Left forelimb (tissue), 1 donor: ENCODE measurements around the gene BMPR1A.
"Not testable (repeated sequence)": the region's sequence is repeated elsewhere in the genome, so short reads cannot be mapped to it uniquely, and the experiment has no call there.

ENCODE experiments used
- DNase-seq: peaks from one replicate; pipeline ENCODE4 v3.0.0-alpha.2; 2018; ENCODE audit warnings: low spot score

The BMPR1A gene

DNA sequence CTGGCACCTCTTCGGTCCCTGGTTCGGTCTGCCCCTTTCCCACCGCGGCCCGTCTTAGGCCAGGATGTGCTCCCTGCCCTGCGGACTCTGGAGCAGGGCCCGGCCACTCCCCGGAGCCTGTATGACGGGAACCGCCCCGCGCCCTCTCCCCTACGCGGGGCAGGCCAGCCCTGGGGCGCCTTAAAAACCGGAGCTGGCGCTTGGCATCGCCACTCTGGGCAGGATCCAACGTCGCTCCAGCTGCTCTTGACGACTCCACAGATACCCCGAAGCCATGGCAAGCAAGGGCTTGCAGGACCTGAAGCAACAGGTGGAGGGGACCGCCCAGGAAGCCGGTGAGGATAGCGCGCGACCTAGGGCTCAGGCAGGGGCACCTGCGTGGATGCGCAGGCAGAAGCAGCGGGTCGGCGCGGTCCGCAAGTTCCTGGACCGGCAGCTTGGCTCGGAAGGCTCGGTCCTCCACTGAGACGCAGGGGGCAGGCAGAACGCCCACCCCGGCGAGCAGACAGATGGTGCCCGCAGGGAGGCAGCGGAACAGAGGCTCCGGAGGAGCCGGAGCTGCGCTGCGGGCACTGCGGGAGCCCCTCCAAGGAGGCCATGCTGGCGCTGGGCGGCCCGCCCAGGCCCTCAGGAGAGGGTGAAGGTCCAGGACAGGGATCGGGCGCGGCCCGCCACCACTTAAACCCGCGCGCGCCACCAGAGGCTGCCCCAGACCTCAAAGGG is 212.0 kb downstream of the BMPR1A start, which contains the start of gene ADIRF:
ADIRF (plus strand) TSS at position 212 of the 723 bp plus-strand sequence; CDS start at position 275, 63 bp downstream.
- DNase-seq = no peak

DNA sequence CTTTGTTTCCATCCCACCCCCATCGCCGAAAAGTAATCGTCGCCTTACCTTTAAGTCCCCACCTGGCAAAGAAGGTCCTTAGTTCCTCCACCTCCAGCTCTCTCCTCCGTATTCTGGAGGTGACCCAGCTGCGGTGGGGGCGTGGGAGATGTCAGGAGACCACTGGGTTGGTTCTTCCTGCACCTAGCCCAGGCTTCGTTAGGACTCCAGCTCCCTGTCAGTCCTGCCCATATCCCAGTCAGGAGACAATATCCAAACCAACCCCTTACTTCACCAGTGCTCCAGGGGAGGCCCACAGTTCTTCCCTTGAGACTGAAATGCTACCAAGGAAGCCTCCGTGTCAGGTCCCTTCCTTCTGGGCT is 212.6 kb downstream of the BMPR1A start:
- no peak for DNase-seq

DNA sequence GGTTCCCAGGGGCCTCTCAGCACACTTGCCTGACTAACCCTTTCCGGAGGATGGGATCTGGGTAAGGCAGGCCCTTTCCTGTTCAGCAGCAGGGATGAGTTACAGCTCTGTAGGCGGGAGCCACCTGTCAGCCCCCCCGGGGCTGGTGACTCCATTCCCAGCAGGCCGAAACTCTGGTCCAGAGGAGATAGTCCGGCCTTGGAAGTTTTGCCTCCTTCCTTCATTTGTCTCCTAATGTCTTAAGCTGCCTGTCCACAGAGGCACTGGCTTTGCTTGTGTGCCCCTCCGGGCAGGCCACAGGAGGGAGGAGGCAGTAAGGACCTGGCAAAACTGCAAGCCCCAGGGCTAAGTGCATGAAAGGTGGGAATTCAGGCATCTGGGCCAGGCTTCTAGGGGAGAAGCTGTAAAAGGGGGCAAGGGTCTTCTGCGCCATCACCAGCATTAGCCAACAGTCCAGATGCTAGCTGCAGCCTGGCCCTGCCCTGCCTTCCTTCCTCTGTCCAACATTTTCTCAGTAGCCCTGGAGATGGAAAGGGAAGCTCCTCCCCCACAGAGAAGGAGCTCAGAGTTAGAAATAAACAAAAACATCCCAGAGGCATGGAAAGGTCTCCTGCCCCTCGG is 213.1 kb downstream of the BMPR1A start:
- no peak for DNase-seq

DNA sequence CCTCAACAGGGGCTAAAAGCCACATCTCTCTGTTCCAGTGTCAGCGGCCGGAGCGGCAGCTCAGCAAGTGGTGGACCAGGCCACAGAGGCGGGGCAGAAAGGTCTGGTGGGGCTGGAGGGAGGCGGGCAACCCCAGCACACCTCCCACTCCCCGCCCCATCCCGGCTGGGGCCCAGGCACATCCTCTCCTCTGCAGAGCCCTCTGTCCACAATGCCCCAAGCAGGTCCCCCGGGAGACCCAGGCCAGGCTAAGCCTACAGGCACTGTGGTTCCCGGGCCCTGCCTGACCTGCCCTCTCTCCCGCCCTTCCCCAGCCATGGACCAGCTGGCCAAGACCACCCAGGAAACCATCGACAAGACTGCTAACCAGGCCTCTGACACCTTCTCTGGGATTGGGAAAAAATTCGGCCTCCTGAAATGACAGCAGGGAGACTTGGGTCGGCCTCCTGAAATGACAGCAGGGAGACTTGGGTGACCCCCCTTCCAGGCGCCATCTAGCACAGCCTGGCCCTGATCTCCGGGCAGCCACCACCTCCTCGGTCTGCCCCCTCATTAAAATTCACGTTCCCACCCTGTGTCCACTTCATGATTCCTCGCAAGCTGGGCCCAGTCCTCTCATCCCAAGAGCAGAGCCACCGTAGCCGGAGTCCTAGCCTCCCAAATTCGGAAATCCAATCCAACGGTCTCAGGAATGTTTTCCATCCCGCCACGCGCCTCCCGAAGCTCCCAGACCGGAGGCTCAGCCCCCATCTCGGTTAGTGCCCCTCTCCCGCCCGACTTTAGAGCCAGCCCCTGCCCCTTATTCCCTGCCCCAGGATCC is 214.0 kb downstream of the BMPR1A start:
- no peak for DNase-seq

DNA sequence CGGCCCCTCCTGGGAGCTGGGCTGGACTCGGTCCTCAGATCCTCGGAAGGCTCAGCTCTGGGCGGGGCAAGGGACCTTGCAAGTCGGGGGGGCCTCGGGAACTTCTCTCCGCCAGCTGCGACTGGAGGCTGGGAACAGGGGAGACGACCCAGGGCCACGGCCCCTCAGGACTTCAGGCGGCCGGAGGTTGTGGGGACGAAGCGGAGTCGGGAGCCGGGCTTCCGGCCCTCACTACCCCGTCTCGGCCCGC is 214.5 kb downstream of the BMPR1A start:
- peak; percentile 83 for DNase-seq

DNA sequence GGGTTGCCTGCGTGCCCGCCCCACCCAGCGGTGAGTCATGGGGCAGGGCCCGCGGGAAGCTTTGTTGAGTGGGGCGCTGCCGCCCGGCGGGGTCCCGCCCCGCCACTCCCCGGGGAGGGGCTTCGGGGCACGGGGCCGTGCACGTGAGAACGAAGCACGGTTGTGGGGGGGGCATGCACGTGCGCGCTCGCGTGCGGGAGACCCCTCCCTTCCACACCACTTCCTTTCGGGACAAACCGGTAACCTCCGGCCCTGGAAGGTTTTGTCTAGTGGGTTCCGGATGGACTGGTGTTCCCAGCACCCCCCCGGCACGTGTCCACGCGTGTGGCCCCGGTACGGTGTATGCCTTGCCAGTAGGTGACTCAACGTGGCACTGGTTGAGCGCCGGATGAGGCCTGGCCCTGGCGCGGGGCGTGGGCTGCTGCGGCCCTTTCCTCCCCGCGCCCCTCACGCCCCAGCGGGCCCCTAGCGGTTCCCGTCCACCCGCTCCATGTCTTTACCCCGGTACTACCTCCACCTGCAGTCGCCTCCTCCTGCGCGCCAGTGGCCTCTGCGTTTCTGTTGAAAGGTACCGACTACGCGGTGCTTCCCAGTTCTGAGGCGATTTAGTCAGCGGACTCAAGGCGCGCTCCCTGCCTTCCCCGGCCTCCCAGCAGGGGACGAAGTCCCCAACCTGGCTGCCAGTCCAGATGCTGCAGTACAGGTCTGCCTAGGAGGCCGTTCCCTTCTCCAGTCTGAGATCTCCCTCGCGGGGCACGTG is 215.0 kb downstream of the BMPR1A start:
- peak; percentile 89 for DNase-seq

DNA sequence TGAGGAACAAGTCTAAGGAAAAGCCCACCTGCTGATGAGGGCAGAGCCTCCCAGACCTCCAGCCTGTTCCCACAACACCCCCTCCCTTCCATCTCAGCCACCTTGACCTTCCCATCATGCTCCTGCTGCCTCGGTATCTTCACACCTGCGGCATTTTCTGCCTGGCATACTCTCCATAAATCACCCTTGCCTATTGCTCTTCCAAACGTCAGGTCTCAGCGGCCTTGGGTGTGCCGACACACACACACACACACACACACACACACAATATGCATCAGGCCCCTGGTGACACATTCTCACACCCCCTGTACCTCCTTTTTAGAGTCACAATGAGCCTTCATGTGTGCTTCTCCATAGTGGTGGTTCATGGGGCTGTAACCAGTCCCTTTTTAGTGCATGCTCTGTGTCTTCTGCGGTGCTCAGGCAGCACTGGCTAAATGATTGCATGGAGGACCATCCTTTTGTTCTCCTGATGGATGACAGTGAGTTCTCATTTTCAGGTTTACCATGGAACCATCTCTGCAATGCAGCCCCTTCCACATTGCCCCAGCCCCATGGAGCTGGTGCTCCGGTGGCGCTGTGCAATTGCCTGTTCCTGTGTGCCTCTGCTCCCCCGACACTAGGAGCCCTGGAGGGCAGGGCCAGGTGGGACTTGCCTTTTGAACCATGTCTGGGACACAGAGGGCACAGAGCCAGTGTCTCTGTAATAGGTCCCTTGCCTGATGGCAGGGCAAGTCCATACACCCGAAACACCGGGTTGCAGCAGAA is 216.4 kb downstream of the BMPR1A start:
- no peak for DNase-seq

DNA sequence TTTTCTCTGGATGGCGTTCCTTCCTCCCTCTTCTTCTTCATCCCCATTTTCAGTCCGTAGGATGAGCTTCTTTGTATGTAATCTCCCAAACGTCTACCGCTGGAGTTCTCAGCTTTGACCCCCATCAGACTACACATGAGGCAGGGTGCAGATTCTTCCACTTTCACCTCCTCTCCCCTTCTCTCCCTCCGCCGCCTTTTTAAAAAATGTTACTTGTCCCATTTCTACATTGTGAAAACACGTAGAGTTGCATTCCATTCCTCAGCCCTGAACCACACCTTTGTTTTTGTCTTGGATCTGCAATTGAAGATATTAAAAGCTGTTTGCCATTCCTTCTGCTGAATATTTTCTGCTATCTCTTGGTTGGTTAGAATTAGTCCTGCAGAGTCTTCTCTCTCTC is 218.1 kb downstream of the BMPR1A start:
- no peak for DNase-seq

DNA sequence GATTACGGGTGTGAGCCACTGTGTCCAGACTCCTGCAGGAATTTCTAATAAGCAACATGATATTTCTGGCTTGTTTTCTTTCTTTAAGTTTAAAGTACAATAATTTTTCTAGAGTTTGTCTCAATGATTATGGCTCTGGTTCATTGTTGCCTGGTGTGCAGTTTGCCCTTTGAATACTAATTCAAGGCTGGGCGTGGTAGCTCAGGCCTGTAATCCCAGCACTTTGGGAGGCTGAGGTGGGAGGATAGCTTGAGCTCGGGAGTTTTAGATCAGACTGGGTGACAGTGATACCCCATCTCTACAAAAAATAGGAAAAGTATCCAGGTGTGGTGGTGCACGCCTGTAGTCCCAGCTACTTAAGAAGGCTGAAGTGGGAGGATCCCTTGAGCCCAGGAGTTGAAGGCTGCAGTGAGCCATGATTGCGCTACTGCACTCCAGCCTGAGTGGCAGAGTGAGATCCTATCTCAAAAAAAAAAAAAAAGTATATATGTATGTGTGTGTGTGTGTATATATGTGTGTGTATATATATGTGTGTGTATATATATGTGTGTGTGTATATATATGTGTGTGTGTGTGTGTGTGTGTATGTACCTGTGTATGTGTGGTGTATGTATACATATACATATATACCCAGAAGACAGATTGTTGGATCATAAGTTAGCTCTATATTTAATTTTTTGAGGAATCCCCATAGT is 220.1 kb downstream of the BMPR1A start:
- no peak for DNase-seq

DNA sequence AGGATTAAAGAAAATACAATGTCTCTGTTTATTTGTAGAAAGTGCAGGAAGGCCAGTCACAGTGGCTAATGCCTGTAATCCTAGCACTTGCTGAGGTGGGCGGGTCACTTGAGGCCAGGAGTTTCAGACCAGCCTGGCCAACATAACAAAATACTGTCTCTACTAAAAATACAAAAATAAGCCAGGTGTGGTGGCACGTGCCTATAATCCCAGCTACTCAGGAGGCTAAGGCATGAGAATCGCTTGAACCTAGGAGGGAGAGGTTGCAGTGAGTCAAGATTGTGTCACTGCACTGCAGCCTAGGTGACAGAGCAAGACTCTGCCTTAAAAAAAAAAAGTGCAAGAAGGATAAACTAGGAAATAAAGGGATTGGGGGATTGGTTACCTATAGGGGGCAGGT is 222.0 kb downstream of the BMPR1A start:
- DNase-seq = not testable (repeated sequence)

DNA sequence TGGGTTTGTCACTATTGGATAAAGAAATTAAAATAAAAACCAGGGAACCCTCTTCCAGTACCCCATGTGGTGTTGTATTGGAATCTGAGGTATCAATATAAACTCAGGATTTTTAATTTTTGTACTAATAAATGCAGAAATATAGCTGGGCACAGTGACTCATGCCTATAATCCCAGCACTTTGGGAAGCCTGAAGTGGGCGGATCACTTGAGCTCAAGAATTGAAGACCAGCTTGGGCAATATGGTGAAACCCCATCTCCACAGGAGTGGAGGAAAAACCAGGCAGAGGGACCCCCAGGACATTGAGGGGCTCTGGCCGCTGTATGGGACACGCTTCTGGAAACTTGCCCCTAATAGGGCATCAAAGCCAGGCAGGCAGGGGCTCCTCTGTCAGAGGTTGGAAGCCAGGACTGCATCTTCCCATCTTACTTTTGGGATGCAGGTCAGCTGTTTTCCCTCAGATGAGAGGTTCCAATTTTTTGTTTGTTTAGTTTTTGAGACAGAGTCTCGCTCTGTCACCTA is 222.9 kb downstream of the BMPR1A start:
- no peak for DNase-seq

DNA sequence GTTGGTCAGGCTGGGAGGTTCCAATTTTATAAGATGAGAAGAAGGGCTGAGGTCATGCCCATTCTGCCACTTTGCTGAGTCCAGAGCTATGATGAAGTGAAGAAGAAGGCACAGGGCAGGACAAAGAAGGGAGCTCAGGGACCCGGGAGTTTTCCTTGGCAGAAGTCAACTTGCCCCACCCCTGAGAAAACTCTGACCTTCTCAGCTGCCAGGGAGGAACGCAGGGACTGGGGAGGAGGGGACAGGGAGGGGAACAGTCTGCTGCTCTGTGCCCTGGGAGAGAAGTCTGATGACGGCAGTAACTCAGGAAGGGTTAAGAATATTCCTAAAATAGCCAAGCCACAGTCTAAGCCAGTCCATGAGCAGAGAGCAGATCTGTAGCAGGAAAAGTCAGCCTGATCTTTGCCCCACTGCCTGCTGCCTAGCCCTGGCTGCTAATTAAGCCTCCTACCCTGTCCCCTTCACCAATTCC is 223.6 kb downstream of the BMPR1A start:
- no peak for DNase-seq

DNA sequence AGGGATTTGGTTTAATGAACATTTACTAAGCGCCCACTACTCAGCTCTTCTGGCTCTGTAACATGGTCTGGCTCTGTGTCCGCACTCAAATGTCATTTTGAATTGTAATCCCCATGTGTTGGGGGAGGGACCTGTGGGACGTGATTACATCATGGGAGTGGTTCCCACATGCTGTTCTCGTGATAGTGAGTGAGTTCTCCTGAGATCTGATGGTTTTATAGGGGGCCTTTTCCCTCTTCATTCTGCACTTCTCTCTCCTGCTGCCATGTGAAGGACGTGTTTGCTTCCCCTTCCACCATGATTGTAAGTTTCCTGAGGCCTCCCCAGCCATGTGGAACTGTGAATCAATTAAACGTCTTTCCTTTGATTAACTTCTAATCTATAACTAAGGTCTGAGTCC is 224.6 kb downstream of the BMPR1A start:
- not testable (repeated sequence) for DNase-seq

DNA sequence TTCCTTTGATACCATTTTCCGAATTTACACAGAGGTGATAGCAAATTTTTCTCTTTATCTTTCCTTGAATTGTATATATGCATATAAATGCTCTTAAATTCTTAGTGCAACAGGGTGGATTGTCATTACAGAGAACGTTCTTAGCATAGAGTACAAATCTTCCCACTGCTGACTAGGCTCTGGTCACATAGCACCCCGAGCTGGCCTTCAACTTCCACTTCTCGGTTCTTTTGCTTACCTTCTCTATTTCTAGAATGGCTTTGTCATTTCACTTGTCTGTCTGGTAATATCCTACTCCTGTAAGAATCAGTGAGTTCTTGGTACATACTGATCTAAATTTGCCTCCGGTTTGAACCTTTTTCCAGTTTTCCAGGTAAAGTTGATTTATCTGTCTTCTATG is 225.3 kb downstream of the BMPR1A start:
- DNase-seq = no peak
